C4-2B (cell line): ENCODE results near the gene BYSL.

Experiments
- H3K27ac ChIP-seq: fragments of 450-650 bp; 2 replicates; pipeline ENCODE4 v1.5.1; 2017
- ZFX ChIP-seq: fragments of 450-650 bp; IDR thresholded peaks from 2 replicates; pipeline ENCODE4 v1.6.1; 2017
- TF ChIP-seq, protein P1 (sequence below): fragments of 450-650 bp; conservative IDR thresholded peaks from 2 replicates; pipeline ENCODE4 v1.5.1; 2017; ENCODE audit warnings: mild to moderate bottlenecking

Gene BYSL, protein sequence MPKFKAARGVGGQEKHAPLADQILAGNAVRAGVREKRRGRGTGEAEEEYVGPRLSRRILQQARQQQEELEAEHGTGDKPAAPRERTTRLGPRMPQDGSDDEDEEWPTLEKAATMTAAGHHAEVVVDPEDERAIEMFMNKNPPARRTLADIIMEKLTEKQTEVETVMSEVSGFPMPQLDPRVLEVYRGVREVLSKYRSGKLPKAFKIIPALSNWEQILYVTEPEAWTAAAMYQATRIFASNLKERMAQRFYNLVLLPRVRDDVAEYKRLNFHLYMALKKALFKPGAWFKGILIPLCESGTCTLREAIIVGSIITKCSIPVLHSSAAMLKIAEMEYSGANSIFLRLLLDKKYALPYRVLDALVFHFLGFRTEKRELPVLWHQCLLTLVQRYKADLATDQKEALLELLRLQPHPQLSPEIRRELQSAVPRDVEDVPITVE

DNA sequence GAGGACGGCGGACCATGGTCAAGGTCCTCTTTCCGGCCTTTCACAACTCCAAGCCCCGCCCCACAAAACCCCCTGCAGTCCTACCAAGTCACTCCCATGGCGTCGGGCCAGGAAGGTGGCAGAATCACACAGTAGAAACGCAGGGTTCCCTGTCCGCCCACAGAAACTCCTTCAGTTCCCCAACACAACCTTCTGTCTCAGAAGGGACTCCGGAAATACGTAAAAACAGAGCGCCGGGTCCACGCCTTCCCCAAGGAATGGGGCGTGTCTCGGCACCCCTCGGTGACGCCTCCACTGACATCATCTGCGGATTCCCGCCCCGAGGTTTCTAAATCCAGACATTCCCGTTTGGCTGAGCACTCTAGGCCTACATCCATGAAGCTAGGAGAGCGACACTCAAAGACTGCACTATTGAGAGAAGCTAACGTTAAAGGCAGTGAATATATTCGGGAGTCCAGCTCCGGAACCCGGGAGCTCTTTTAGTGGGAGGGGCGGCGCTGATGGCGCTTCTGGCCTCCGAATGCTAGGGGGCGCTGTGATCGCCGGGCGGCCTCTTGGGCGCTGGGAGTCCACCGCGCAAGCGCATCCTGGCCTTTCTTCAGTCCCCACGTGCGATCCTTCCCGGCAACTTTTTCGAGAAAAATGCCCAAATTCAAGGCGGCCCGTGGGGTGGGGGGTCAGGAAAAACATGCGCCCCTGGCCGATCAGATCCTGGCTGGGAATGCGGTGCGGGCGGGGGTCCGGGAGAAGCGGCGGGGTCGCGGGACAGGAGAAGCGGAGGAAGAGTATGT, at the start of gene BYSL, which contains the start of gene MED20:
Gene BYSL, plus strand, starts transcription at position 579 of the 791 bp plus-strand sequence. Its CDS starts 64 bp downstream, at position 643.
Gene MED20, minus strand, starts transcription at position 219 of the 791 bp plus-strand sequence. Its CDS starts 121 bp downstream, at position 98.
- peak; percentile 66; the same call in 1 of the 2 replicates for TF ChIP-seq ZFX
- TF ChIP-seq, protein P1, sequence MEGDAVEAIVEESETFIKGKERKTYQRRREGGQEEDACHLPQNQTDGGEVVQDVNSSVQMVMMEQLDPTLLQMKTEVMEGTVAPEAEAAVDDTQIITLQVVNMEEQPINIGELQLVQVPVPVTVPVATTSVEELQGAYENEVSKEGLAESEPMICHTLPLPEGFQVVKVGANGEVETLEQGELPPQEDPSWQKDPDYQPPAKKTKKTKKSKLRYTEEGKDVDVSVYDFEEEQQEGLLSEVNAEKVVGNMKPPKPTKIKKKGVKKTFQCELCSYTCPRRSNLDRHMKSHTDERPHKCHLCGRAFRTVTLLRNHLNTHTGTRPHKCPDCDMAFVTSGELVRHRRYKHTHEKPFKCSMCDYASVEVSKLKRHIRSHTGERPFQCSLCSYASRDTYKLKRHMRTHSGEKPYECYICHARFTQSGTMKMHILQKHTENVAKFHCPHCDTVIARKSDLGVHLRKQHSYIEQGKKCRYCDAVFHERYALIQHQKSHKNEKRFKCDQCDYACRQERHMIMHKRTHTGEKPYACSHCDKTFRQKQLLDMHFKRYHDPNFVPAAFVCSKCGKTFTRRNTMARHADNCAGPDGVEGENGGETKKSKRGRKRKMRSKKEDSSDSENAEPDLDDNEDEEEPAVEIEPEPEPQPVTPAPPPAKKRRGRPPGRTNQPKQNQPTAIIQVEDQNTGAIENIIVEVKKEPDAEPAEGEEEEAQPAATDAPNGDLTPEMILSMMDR: peak; percentile 99
- peak within 1 kb of the TSS; percentile 83 for H3K27ac ChIP-seq

DNA sequence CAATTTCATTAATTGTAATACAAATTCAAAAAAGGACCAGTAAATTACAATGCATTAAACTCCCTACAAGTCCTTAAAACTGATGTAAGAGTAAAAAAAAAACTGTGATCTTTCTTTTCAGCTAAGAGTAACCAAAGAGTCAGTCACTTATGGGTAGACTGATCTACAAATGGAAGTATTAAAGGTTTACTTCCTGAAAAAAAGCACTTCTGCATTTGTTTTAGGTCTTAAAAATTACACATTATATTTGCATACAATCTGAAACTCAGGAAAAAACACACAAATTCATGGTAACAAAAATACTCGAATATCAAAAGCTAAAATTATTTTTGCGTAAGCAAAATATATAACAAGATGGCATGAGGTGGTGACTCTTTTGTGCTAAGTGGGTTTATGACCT, 49.6 kb upstream of the BYSL start:
- TF ChIP-seq ZFX: no peak
- H3K27ac ChIP-seq: no peak overlapping the region

DNA sequence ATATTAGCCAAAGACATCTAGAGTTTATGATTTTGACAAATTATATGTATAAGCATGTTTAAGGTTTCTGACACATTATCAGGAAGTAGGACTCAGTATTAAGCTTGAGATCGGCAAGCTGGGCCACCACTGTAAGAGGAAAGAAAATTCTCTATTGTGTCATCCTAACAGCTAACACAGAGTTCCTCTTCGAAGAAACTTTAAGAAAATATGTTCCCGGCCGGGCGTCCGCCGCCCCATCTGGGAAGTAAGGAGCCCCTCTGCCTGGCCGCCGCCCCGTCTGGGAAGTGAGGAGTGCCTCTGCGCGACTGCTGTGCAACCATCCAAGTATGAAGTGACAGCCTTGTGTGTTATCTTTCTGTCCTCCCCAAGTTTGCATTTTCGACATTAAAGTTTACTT, 49.2 kb upstream of the BYSL start:
- H3K27ac ChIP-seq: no peak overlapping the region
- no peak for TF ChIP-seq ZFX

DNA sequence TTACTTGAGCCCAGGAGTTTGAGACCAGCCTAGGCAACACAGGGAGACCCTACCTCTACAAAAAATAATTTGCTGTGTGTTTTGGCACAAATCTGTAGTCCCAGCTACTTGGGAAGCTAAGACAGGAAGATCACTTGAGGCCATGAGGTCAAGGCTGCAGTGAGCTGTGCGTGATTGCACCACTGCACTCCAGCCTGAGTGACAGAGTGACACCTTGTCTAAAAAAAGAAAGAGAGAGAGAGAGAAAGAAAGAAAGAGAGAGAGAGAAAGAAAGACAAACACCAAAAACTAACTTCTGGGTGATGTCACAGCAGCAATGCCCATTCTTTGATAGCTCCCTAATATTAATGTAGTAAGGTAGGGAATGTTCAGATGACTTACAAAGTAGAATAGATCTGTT, 46.6 kb upstream of the BYSL start:
- no peak for TF ChIP-seq ZFX
- TF ChIP-seq, protein P1: no peak
- H3K27ac ChIP-seq: no peak overlapping the region

DNA sequence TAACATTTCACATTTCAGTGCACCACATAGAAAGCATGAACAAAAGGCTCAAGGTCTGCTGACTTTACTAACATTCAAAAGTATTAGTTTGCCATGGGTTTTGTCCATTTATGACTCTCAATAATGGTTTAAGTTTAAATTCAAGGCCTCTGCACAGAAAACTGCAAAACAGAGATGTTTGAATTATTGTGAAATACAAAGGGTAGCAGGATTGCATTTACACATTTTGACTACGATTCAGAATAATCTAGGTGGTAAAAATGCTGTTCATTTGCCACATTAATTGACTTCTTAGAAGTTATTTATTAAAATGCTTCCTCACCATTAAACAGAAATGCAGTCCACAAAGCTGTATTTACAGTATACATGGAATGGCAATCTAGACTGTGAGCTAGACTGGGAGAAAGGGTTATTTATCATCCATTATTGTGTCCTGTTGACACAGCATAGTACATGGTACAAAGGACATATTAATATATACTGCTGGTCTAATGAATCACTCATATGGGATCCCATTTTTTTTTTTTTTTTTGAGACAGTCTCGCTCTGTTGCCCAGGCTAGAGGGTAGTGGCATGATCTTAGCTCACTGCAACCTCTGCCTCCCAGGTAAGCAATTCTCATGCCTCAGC, 44.1 kb upstream of the BYSL start:
- H3K27ac ChIP-seq: no peak overlapping the region
- no peak for TF ChIP-seq ZFX
- TF ChIP-seq, protein P1: no peak

DNA sequence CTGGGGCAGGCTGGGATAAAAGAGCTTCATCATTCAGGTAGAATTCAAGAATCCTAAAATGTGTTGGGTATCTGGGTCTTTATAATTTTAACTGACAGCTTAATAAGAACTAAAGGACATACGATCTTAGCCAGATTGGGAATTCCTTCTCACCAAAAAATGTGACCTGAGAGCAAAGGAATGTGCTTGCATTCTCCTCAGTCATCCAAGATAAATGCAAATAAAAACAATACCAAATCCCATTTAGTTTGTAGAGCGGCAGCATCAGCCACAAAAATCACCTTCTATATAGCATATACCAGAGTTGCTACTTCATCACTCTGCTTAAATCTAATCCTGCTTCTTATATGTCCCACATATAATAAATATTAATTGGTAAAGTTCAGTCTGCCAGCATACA, 43.1 kb upstream of the BYSL start:
- TF ChIP-seq, protein P1: no peak
- no peak for TF ChIP-seq ZFX
- no peak overlapping the region for H3K27ac ChIP-seq

DNA sequence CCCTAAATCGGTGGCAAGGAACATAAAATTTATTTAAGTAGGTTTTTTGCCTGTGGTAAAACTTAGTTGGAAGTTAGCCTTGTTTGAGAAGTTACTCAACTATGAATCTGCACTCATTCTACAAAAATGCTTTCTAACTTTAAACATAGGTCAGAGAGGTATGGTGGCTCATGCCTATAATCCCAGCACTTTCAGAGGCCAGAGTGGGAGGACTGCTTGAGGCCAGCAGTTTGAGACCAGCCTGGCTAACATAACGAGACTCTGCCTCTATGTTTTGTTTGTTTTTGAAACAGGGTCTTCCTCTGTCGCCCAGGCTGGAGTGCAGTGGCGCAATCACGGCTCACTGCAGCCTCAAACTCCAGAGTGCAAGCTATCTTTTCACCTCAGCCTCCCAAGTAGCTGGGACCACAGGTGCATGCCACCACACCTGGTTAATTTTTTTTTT, 42.3 kb upstream of the BYSL start:
- H3K27ac ChIP-seq: no peak overlapping the region
- TF ChIP-seq ZFX: no peak
- TF ChIP-seq, protein P1: no peak

DNA sequence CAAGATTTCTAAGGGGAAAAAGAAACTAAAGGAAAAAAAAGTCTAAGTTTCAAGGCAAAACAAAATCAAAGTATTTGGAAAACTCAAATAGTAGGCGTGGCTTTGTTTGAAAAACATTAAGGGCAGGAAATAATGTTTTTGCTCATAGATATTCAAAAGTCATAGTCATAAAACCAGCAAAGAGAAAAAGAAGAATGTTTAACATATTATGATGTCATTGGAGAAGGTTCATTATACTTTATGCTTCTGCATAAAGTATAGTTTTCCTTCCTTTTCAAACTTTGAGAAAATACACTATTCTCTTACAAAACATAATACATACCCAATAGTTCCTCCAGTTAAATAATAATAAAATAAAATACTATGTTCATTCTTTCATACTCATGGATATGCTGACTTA, 39.8 kb upstream of the BYSL start:
- TF ChIP-seq, protein P1: no peak
- TF ChIP-seq ZFX: no peak
- no peak overlapping the region for H3K27ac ChIP-seq
